Stimulated activated CD8-positive, alpha-beta memory T cell treated with anti-CD3 and anti-CD28 coated beads, Interleukin-12 subunit alpha, Interleukin-12 subunit beta, amount 100 ng/mL, for 1 hour (primary cell): ENCODE data around the gene MACROD1.
"Not testable (repeated sequence)": the region's sequence is repeated elsewhere in the genome, so short reads cannot be mapped to it uniquely, and the experiment has no call there.

Experiments
- DNase-seq: peaks from one replicate; pipeline ENCODE4 v3.0.0-alpha.2; 2020; ENCODE audit warnings: low read depth

Gene MACROD1

DNA sequence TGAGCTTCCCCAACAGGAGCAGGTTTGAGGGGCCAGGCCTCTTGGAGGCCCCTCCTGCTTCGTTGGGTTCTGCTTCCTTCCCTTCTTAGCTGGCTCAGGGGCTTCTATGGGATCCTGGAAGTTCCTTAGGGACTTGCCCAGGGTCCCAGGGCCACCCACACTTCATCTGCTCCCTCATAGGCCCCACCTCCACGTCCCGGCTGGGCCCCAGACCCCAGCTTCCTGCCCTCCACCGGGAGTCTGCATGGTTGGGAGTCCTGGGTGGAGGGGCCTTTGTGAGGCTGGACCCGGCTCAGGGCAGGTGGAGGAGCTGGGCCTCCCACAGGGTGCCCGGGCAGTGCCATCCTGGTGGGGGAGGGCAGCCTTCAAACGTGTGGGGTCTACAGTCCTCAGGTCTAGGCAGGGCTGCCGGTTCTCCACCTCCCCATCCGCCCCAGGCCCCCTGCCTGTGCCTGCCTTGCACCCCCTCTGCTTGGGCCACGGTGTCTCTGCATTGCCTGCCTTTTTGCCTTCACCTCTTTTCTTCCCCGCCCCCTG lies 168.0 kb downstream of the MACROD1 start:
- no peak for DNase-seq

DNA sequence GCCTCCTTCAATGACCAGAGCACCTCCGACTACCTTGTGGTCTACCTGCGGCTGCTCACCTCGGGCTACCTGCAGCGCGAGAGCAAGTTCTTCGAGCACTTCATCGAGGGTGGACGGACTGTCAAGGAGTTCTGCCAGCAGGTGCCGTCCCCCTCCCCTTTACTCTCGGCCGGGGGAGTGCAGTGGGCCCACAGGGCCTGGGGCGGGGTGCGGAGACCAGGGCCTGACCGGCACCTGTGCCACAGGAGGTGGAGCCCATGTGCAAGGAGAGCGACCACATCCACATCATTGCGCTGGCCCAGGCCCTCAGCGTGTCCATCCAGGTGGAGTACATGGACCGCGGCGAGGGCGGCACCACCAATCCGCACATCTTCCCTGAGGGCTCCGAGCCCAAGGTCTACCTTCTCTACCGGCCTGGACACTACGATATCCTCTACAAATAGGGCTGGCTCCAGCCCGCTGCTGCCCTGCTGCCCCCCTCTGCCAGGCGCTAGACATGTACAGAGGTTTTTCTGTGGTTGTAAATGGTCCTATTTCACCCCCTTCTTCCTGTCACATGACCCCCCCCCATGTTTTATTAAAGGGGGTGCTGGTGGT lies 168.7 kb downstream of the MACROD1 start:
- DNase-seq, result no peak

DNA sequence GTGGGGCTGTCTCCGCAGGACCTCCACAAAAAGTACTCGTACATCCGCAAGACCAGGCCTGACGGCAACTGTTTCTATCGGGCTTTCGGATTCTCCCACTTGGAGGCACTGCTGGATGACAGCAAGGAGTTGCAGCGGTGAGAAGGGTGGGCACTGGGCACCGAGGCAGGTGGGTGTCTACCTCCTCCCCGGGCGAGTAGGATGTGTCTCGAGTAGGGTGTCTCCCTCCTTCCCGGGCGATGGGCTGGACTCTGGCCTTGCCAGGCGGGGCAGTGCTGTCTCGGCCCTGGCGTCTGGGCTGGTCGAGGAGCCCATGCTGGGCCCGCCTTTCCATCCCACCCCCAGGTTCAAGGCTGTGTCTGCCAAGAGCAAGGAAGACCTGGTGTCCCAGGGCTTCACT lies 169.4 kb downstream of the MACROD1 start:
- DNase-seq, result no peak

DNA sequence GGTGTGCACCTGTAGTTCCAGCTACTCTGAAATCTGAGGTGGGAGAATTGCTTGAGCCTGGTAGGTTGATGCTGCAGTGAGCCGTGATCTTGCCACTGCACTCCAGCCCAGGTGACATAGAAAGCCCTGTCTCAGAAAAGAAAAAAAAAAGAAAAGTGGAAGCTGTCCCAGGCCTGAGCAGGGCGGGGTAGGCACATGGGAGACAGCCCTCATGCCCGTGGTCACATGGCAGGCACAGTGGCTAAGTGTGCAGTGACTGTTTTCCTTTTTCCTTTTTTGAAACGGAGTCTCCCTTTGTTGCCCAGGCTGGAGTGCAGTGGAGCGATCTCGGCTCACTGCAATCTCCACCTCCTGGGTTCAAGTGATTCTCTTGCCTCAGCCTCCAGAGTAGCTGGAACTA lies 171.9 kb downstream of the MACROD1 start:
- no peak for DNase-seq

DNA sequence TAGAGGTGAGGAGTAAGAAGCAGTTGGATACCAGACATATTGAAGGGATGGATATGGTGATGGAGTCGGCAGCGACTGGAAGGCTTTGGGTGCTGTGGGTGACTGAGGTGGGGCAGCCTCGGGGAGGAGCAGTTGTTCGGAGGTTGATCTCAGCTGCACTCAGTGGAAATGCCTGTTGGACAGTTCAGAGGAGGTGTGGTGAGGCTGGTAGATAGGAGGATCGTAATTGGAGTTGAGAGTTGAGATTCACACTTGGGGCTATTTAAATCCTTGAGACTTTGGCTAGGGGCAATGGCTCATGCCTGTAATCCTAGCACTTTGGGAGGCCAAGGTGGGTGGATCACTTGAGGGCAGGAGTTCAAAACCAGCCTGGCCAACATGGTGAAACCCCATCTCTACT lies 172.8 kb downstream of the MACROD1 start:
- DNase-seq, result no peak

DNA sequence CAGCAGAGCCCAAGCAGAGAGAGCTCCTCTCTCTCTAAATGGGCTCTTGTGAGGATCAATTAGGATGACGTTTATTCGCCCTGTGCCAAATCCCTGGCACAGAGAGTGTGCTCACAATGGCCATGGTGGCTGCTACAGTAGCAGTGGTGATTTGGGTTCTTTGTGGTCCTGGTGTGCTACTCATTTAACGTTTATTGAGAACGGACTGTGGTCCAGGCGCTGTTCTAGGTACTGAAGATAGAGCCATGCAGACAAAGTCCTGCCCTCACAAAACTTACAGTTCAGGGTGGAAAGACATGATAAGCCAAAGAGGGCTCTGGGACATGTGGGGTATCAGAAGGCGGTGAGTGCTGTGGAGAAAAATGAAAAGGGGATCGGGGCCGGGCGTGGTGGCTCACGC lies 174.4 kb downstream of the MACROD1 start:
- DNase-seq, result no peak

DNA sequence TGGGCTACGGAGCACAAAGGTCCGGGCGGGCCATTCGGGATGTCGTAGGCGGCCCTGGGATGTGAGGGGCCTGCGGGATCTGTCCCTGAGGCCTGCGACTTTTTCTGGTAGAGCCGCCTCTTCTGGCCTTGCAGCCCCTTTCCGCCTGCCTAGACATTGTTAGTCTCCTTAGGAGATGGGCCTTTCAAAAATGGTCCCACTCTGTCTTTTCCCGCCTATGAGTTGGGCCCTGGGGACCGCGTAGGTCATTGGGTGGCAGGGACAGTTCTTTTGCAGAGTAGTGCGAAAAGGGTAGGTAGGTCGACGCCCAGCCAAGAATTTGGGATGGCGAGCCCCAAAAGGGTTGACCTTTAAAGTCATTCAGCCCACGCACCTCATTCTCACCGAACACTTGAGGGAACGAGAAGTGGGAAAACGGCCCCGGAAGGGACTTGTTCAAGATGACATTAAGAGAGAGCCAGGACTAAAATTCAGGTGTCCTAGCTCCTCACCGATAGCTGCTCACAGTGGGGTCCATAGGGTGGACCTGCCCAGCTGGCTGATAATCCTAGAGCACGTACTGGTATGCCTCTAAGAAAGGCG lies 178.9 kb downstream of the MACROD1 start:
- DNase-seq, result no peak

DNA sequence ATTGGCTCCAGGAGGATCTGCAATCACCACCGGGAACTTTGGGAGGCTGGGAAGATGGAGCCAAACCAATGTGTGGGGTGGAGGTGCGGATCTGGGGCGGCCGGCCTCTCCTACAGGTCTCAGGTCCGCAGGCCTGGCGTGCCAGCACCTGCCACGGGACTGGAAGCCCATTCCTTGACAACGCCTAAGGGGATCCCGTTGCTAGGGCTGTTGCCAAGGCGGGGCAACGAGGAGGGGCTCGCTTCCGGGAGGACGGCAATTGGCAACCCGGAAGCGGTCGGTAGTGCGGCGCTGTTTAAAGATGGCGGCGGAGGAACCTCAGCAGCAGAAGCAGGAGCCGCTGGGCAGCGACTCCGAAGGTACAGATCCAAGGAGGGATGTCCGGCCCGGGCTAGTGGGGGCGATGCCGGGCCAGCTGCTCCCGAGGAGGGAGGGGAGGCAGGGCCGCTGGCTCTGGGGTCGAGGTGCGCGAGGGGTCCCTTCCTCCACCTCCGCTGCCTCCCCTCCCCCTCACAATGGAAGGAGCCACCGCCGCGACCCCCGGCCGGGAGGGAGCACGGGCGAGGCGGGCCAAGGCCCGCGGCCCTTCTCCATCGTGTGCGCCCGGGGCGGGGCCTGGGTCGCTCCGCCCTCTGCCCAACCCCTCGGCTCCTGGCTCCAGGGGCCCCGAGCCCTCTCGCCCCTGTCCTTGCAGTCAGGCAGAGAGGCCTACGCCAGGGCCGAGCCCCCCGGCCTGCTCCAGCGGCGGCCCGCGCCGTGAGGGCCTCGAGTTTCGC lies 179.6 kb downstream of the MACROD1 start, which contains the start of gene OTUB1:
TSS of gene OTUB1 (plus strand) at position 283 of the 776 bp plus-strand sequence. CDS start at position 302, 19 bp downstream.
- DNase-seq, result peak; percentile 77

DNA sequence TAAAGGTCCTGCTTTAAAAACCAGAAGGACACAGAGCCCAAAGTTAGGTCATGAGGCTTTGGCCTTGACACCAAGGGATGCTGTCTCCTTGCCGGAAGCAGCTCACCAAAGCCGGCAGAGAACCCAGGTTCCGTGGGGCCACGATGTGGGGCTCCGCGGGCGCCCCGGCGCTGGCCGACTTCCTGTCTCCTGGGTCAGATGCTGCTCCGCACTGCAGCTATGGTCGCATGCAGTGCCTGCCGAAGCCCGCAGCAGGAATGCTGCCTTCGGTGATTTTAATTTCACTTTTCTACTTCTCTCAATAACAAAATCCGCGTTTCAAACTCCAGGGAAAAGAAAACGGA lies 180.1 kb downstream of the MACROD1 start:
- DNase-seq, result peak; percentile 49

DNA sequence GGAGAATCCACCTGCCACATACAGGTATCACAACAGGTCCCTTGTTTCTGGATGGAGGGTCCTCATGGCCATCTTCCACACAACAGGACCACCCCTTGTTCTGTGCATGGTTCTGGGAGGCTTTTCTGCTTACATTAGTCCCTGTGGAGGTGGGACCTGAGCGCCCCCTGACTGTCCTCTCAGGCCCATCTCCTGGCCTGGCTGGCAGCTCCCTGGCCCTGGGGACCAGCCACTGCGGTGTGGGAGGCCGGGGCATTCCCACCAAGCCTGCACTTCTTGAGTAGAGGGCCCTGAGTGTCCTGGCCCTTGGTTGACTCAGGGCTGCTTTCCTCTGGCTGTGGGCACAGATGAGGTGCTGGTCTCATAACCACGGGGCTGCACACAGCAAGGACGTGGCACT lies 186.5 kb downstream of the MACROD1 start:
- no peak for DNase-seq

DNA sequence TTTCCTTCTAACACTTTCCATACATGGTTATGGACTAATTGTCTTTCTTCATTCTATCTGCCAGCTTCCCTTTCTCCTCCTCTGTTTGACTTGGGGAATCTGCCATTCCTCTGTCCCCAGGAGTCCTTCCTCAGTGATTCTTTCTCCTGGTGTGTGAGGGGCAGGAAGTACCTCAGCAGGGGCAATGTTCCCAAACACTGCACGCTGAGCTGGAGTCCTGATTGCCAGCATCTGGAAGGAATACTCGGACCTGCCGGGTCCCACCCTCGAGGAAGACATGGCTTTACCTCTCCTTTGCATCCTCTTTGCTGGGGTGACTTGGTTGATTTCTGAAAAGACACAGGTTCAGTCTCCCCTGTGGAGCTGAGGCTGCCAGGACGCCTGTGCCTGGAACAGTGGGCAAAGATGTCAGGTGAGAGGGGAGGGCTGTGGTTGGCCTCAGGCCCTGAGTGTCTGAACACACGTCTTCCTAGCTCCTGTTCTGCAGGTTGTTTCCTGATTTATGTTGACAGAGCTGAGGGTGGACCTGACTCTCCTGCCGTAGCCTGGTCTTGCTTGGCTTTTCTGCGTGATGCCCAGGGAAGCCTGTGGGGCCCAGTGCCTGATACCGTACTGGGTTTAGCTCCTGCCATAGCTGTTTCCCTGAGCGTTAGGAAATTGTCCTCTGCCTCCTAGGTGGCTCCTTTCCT lies 187.2 kb downstream of the MACROD1 start:
- no peak for DNase-seq

DNA sequence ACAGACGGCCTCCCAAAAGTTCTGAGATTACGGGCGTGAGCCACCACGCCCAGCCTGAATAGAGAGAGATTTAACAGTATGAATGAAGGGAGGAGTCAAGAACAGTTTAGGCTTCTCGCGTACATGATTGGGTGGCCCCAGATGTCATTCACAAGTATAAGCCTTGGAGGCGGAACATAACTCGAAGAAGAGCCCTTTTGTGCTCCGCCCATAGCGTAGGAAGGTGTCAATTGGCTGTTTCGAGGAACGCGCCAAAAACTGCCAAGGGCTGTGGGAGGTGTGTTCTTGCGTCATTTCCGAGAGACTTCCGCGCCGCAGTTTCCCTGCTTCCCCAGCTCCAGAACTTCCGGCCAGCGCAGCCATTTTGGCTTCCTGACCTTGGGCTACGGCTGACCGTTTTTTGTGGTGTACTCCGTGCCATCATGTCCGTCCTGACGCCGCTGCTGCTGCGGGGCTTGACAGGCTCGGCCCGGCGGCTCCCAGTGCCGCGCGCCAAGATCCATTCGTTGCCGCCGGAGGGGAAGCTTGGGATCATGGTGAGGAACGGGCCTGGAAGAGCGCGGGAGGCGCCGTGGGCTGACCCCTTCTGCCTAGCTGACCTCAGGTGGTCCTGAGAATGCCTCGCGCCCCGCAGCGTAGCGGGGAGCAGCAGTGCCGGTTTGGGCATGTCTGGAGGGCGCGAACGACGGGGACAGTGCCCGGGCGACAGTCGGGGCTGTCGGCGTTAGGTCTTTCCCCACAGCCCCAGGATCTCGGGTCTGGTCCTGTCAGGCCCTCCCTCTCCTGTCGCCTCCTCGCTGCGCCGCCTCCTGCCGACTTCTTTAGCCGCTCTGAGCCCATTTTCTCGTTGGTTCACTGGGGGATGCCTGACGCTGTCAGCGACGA lies 191.4 kb downstream of the MACROD1 start, which contains the start of gene COX8A:
TSS of gene COX8A (plus strand) at position 362 of the 885 bp plus-strand sequence. CDS start at position 423, 61 bp downstream.
- peak; percentile 90 for DNase-seq

DNA sequence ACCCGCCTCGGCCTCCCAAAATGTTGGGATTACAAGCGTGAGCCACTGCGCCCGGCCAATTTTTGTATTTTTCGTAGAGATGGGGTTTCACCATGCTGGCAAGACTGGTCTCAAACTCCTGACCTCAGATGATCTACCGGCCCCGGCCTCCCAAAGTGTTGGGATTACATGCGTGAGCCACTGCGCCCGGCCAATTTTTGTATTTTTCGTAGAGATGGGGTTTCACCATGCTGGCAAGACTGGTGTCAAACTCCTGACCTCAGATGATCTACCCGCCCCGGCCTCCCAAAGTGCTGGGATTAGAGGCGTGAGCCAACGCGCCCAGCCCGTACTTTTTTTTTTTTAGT lies 192.0 kb downstream of the MACROD1 start:
- DNase-seq, result not testable (repeated sequence)

DNA sequence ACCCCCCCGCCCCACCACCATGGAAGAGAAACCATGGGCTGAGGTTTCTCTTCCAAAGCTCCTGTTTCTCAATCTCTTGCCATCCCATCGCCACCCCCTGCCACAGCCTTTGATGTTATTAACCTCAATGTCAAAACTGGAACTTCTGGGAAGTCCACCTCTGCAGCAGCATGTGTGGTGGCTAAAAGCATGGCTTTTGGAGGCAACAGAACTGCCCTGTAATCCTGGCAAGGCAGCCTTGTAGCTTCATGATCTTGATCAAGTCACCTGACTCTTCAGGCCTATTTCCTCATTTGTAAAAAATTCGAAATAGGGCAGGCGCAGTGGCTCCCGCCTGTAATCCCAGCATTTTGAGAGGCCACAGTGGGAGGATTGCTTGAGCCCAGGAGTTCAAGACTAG lies 195.0 kb downstream of the MACROD1 start:
- no peak for DNase-seq

DNA sequence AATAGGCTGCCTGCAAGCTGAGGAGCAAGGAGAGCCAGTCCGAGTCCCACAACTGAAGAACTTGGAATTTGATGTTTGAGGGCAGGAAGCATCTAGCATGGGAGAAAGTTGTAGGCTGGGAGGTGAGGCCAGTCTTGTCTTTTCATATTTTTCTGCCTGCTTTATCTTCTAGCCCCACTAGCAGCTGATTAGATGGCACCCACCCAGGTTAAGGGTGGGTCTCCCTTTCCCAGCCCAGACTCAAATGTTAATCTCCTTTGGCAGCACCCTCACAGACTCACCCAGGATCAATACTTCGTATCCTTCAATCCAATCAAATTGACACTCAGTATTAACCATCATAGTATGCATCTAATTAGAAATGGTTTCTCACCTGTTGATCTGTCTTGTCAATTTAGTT lies 196.5 kb downstream of the MACROD1 start:
- no peak for DNase-seq

DNA sequence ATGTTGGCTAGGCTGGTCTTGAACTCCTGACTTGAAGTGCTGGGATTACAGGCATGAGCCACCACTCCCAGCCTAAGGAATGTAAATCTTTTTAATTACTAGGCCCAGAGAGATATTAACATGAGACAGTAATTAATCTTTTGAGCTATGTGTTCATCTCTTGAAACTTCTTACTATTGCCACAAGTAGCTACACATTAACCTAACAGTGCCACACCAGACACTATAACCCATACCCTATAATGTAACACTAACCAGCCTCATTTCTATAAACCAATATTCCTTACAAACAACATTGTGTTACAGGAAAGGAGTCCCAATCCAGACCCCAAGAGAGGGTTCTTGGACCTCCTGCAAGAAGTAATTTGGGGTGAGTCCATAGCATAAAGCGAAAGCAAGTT lies 199.5 kb downstream of the MACROD1 start:
- DNase-seq, result no peak

DNA sequence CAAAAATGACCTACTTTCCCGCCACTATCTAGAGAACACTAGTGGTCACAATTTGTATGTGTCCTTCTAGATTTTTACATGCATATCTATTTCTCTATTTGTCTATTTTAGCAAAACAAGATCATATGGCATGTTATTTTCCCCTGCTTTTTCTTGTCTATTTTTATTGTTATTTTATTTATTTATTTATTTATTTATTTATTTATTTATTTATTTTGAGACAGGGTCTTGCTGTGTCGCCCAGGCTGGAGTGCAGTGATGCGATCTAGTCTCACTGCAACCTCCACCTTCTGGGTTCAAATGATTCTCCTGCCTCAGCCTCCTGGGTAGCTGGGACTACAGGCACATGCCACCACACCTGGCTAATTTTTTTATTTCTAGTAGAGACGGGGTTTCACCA lies 202.0 kb downstream of the MACROD1 start:
- DNase-seq, result not testable (repeated sequence)

DNA sequence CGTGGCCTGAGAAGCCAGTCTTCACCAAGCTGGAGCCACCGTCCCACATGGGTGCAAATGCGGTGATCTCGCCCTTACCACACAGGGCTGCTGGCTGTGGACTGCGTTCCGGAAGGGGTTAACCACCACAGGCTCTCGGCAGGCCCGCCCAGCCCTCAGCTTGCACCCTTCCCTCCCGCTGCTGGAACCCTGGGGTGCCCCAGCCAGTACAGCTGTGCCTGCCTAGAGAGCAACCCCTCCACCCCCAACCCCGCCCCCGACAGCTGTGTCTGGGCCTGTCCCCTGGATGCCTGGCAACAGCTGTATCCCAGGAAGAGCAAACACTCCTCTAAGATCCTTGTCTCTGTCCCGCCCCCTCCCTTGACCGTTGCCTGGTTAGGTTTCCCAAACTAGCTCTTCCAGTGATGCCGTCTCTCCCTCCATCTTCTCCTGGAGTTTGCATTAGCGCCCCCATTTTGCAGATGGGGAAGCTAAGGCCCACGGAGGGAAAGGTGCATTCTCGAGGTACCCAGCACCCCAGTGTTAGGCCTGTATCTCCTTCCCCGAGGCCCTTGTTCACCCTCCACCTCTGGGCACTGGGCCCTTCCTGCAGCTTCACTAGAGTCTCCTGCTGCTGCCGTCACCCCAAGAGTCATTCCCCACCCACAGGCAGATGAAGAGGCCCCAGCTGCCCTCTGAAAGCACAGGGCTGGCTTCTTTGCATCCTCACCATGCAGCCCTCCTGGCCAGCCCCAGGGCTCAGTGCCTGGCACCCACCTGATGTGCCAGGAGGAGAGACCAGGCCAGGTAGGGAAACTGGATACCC lies 204.1 kb downstream of the MACROD1 start:
- DNase-seq, result no peak

DNA sequence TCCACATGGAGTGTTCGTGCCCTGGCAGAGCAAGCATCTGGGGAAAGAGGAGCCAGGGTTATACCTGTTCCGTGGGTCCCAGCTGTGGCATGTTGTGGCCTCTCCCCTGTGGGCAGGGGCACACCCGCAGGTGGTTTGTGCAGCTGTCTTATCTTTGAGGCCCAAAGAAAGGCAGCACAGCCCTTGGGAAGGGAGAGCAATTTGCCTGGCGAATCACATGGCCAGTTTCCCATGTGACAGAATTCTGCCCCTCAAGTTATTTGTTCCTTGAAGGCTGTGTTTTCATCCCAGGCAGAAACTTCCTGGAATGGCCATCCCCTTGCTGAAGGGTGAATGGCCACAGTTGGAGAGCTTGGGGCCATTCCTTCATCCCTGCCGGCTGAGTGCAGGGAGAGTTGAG lies 207.9 kb downstream of the MACROD1 start:
- DNase-seq, result no peak

DNA sequence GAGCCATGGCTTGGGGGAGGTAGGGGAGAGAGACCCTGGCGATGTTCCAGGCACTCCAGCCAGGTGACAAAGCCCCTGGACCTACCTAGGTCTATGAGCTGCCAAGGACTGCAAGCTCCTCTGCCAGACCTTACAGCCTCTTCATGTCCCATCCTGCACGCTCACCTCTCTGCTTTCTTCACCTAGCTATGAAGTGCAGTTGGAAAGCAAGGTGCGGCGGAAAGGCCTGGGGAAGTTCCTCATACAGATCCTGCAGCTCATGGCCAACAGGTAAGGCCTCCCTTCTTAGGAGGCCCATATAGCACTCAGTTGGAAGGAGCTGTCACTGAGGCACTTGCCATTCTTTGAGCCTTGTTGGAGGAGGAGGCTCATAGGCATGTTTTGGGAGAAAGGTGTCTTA lies 213.3 kb downstream of the MACROD1 start:
- no peak for DNase-seq
